Peyer's patch (tissue), 4 donors: ENCODE results near the gene ZNF573.

Source experiments
- CTCF ChIP-seq, 6 experiments: fragments of 450-650 bp in 4 of 6; fragments of 200-600 bp in 2 of 6; sonication (generic) in 1 of 6; IDR thresholded peaks; one replicate each; pipeline ENCODE4 v1.5.1; 2017 to 2019; ENCODE audit warnings: antibody characterized with exemption in 6 of 6, mild to moderate bottlenecking in 3 of 6, moderate library complexity in 1 of 6
- POLR2A ChIP-seq, 2 donors: fragments of 450-650 bp; IDR thresholded peaks; one replicate each; pipeline ENCODE4 v1.5.1; 2017; ENCODE audit warnings: antibody characterized with exemption in 2 of 2, mild to moderate bottlenecking in 2 of 2, moderate library complexity in 2 of 2

GRCh38 chr19:37716140-37716539 lies 63.2 kb downstream of the ZNF573 start:
- no peak for TF ChIP-seq CTCF (IDR thresholded peaks at IDR 0.05)
- no peak for TF ChIP-seq POLR2A (IDR thresholded peaks at IDR 0.05)
